Epithelial cell of prostate (primary cell): Measurements from ENCODE around the gene ACOT12.
"Not testable (repeated sequence)": the region's sequence is repeated elsewhere in the genome, so short reads cannot be mapped to it uniquely, and the experiment has no call there.

Source experiments
- DNase-seq: peaks from one replicate; pipeline ENCODE4 v3.0.0-alpha.2; 2011; ENCODE audit warnings: low read depth, low spot score
- H3K27ac ChIP-seq: fragments of 450-650 bp; 2 replicates; pipeline ENCODE4 v1.5.1; 2017; ENCODE audit warnings: mild to moderate bottlenecking

The ACOT12 gene

GRCh38 chr5:81301271-81302015 is 92.5 kb downstream of the ACOT12 start, which contains the start of gene ZCCHC9:
ZCCHC9 (plus strand) TSS chr5:81301587; CDS start chr5:81304758, 3,171 bp downstream.
- DNase-seq = peak; percentile 79
- H3K27ac ChIP-seq = peak within 1 kb of the TSS; percentile 79

DNA sequence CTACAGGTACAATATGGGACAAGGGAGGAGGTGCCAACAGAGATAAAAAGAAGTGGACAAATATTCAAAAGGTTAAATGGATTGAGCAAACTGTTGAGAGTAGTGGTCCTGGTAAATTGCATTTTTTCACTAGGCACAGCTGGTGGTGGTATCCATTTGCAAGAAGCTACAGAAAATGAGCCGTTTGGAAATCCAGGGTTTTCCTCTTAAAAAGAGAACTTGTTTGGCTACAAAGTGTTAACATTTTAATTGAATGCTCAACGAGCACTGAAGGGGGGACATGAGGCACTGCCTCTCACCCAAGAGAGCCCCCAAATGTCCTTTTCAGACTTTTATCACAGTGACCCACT is 93.0 kb downstream of the ACOT12 start:
- no peak for DNase-seq
- peak overlapping the region; percentile 79 for H3K27ac ChIP-seq

DNA sequence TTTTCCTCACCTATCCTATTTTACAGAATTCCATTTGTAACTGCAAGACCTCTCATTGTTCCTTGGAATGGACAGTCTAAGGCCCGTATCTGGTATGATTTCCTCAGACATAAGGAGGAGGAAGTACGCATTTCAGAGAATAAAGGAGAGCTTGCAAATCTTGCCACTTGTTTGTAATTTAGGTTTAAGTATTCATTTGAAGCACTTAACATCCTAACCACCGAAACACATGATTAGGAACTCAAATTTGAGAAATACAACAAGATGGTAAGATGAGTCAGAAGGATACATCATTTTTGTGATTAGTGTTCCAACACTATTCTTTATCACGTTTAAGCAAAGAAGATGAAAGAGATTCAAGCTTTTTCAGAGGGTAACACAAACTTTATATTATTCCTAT is 96.4 kb downstream of the ACOT12 start:
- H3K27ac ChIP-seq = no peak overlapping the region
- DNase-seq = no peak

- H3K27ac ChIP-seq, DNase-seq: not testable (repeated sequence)
These were observed 99.9 kb downstream of the ACOT12 start for GRCh38 chr5:81294021-81294420.

DNA sequence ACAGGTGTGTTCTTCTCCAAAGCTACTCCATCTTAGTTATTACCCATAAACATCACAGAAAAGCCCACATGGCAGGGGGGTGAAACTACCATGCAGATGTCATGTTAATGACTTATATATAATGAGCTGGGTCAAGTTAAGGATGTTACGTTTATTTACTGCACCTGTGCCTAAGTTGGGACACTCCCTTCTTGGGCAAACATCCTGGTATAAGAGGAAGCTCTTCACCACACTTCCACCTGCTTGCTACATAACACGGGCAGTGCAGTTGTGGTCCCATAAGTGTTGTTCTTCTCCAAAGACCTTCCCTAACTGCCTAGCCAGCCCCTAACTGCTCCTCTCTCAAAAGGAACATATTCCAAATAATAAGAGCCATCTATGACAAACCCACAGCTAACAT is 101.8 kb downstream of the ACOT12 start:
- no peak overlapping the region for H3K27ac ChIP-seq
- no peak for DNase-seq

DNA sequence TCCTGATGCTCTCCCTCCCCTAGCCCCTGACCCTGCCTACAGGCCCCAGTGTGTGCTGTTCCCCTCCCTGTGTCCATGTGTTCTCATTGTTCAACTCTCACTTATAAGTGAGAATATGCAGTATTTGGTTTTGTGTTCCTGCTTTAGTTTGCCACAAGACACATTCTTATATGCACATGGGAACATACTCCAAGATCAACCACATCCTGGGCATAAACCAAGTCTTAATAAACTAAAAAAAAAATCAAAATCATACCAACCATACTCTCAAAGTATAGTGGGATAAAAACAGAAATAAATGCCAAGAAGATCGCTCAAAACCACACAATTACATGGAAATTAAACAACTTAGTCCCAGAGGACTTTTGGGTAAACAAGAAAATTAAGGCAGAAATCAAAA is 103.8 kb downstream of the ACOT12 start:
- H3K27ac ChIP-seq = no peak overlapping the region
- DNase-seq = no peak

- no peak overlapping the region for H3K27ac ChIP-seq
- DNase-seq = no peak
These were observed 105.9 kb downstream of the ACOT12 start for GRCh38 chr5:81288021-81288433.

GRCh38 chr5:81286059-81286617 is 107.8 kb downstream of the ACOT12 start:
- no peak for DNase-seq
- H3K27ac ChIP-seq = no peak overlapping the region

DNA sequence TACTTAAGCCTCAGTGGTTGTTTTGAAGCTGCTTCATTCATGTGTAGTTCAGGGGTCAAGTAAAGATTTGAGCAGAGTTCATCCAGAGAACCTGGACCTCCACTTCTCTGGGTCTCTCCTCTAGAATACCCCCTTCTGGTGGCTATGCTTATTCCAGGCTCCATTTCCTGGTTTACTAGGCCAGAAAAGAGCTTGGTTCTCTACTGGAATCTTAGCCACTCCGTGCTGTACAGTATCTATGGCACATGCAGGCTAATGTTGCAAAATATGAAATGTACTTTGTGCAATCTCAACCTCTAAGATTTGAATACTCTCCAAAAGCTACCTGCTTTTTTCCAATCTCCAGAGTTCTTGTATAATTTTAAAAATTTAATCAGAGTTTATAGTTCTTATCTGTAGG is 110.0 kb downstream of the ACOT12 start:
- DNase-seq = no peak
- H3K27ac ChIP-seq = no peak overlapping the region
